ENCODE data around the gene SLC6A7.
A peak's percentile ranks its signal among the peaks of the same experiment; 100 is the strongest.

Gene SLC6A7

GRCh38 chr5:150196514-150196913 is 6.7 kb downstream of the SLC6A7 start:
- no peak for DNase-seq

- DNase-seq, result no peak
These were observed 7.1 kb downstream of the SLC6A7 start for GRCh38 chr5:150196986-150197385.

GRCh38 chr5:150197476-150197875 is 7.6 kb downstream of the SLC6A7 start:
- DNase-seq, result no peak

GRCh38 chr5:150202501-150202900 is 12.6 kb downstream of the SLC6A7 start:
- no peak for DNase-seq

GRCh38 chr5:150203832-150204589 is 14.1 kb downstream of the SLC6A7 start:
- no peak for DNase-seq

GRCh38 chr5:150204590-150204960 is 14.7 kb downstream of the SLC6A7 start:
- DNase-seq, result no peak

- DNase-seq, result no peak
These were observed 16.4 kb downstream of the SLC6A7 start for GRCh38 chr5:150206098-150206778.

GRCh38 chr5:150206779-150207115 is 16.9 kb downstream of the SLC6A7 start:
- no peak for DNase-seq

- no peak for DNase-seq
These were observed 18.6 kb downstream of the SLC6A7 start for GRCh38 chr5:150208187-150209098.

- DNase-seq, result no peak
These were observed 19.3 kb downstream of the SLC6A7 start for GRCh38 chr5:150209099-150209635.

GRCh38 chr5:150210644-150211043 is 20.8 kb downstream of the SLC6A7 start:
- no peak for DNase-seq

GRCh38 chr5:150211156-150212030 is 21.5 kb downstream of the SLC6A7 start:
- no peak for DNase-seq

- DNase-seq, result no peak
These were observed 23.7 kb downstream of the SLC6A7 start for GRCh38 chr5:150213530-150213929.

- no peak for DNase-seq
These were observed 24.4 kb downstream of the SLC6A7 start for GRCh38 chr5:150214289-150214688.

- no peak for DNase-seq
These were observed 26.4 kb downstream of the SLC6A7 start for GRCh38 chr5:150215979-150216944.

- no peak for DNase-seq
These were observed 27.2 kb downstream of the SLC6A7 start for GRCh38 chr5:150217038-150217437.

- DNase-seq, result peak; percentile 48 to 73 (median 71)
These were observed 28.2 kb downstream of the SLC6A7 start for GRCh38 chr5:150217873-150218692.

- no peak for DNase-seq
These were observed 28.8 kb downstream of the SLC6A7 start for GRCh38 chr5:150218693-150219035.

GRCh38 chr5:150219142-150219541 is 29.3 kb downstream of the SLC6A7 start:
- no peak for DNase-seq

- DNase-seq, result no peak
These were observed 30.0 kb downstream of the SLC6A7 start for GRCh38 chr5:150219861-150220260.
